GM13976 (cell line): ENCODE measurements around the gene SLC12A7.
A peak's percentile ranks its signal among the peaks of the same experiment; 100 is the strongest.

ENCODE experiments used
- DNase-seq: peaks from one replicate; pipeline ENCODE4 v3.0.0; 2012; ENCODE audit warnings: low spot score
- in situ Hi-C: fragments of 300-500 bp; cut with MboI; formaldehyde crosslinking; loops from one replicate; pipeline ENCODE4 v1.12.0; 2022; ENCODE audit warnings: low sequenced_read_pairs, mixed read lengths, inconsistent platforms; ENCODE audit not compliant: unreplicated experiment
- TF ChIP-seq, protein P1 (sequence below): IDR thresholded peaks from 2 replicates; pipeline ENCODE4 v1.5.1; 2012; ENCODE audit warnings: borderline replicate concordance, mild to moderate bottlenecking; ENCODE audit not compliant: insufficient read depth; ENCODE audit errors: extremely low read depth, missing control alignments, control extremely low read depth

SLC12A7 gene

DNA sequence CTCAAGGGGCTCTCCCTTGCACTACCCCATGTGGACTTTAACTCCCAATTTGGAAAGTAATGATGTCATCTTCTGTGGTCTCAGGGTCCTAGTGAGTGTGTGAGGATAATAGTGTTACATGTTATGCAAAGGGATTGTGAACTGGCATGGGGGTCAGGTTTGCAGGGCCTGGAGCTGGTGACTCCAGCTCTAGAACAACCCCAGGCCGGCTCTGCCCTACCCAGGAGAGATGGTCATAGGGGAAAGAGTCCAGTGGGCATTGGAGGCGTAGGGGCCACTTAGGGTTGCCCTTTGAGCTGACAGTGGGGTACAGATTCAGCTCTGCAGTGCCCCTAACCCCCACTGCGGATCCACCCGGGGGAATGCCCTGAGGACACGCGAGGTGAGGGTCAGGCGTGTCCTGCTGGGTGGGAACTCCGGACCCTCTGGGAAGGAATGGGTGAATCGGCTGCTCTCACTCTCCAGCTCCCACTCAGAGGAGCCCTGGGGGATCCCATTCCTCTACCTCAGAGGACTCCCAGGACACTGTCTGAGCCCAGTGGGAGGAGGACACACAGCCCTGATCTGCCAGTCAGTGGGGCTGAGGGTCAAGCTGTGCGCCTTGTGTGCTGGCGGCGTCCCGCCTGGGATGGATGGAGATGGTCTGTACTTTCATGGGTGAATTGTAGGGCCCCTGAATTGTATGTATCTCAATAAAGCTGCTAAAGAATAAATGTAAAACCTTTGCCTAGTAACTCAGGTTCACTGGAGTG is 105.8 kb downstream of the SLC12A7 start:
- TF ChIP-seq, protein P1, sequence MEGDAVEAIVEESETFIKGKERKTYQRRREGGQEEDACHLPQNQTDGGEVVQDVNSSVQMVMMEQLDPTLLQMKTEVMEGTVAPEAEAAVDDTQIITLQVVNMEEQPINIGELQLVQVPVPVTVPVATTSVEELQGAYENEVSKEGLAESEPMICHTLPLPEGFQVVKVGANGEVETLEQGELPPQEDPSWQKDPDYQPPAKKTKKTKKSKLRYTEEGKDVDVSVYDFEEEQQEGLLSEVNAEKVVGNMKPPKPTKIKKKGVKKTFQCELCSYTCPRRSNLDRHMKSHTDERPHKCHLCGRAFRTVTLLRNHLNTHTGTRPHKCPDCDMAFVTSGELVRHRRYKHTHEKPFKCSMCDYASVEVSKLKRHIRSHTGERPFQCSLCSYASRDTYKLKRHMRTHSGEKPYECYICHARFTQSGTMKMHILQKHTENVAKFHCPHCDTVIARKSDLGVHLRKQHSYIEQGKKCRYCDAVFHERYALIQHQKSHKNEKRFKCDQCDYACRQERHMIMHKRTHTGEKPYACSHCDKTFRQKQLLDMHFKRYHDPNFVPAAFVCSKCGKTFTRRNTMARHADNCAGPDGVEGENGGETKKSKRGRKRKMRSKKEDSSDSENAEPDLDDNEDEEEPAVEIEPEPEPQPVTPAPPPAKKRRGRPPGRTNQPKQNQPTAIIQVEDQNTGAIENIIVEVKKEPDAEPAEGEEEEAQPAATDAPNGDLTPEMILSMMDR: no peak
- in situ Hi-C loops: no loop called here
- DNase-seq: no peak

DNA sequence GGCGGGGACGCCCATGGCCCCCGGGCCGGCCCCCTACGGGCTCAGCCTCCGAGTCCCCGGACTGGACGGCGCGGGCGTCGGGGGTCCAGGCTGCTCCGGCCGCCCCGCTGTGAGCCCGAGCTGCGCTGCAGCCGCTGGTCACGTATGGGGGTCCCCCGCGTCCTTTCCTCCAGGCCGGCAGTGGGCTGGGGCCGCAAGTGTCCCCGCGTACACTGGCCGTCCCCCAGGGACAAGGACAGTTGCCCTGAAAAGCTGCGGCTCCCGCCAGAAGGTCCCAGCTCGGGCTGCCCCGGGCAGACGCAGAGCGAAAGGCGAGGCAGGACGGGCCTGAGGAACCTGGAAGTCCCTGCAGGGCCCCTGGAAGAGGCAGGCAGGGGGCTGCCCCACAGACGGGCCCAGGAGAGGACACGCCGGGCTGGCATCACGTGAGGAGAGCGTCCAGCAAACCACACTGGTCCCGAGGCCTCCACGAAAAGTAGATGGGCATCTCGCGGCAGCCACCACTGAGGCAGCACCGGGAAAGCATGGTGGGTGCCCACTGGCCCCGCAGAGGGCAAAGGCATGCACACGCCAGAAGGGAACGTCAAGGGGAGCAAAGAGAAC is 106.5 kb downstream of the SLC12A7 start:
- in situ Hi-C loops: no loop called here
- TF ChIP-seq, protein P1: no peak
- no peak for DNase-seq

DNA sequence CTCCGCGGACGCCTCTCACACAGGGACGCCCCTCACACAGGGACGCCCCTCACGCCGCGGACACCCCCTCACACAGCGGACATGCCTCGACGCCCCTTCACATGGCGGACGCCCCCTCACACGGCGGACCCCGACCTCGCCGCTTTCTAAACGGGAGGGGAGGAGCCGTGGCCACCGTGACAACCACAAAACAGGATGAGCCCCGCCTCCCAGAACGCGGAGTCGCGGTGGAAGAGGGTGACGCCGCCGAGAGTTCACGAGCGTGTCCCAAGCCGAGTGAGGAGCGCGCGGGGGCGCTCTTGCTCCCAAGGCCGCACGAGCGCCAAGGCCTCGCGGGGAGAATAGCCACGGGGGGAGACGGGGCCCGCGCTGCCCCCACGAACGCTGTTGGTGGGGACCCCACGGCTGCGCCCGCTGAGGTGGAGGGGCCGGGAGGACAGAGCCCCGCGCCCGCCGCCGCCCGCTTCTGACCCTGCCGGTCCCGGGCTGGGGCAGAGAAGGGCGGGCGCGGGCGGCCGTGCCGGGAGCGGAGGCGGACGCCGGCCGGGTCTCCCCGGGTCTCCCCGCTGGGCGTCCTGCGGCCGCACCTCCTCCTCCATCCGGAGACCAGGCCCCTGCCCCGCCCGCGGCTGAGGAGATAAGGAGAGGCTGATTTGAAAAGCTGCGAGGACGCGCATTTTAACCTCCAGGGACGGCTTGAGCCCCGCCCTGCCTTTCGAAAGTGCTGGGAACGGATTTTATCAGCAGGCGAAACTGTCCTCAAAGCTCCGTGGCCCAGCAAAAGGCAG is 107.2 kb downstream of the SLC12A7 start:
- in situ Hi-C loops: no loop called here
- DNase-seq: no peak
- TF ChIP-seq, protein P1: peak; percentile 43

DNA sequence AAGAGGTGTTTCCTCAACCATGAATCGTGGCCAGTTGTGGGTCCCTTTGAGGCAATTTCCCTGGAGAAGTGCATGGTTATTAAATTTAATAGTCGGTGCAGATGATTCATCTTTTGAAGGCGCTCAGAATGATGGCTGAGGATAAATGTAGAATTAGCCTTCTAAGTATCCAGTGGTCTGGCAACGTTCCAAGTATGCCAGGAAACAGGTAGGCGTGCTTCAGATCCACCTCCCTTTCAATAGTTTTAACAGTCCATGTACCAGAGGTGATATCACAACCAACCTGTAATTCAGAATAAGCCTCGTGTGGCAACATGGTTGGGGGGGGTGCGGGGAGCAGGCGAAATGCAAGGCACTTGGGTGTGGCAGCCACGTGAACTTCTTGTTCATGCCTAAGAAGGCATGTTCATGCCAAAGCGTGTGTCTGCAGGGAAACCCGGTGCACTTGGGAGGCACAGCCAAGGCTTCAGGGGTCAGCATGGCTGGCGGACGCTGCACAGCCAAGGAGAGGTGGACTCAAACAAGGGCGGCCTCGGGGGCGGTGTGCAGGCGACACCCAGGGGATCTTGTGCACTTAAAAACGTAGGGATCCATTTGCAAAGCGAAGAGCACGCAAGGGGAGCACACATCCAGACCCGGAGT is 108.4 kb downstream of the SLC12A7 start:
- TF ChIP-seq, protein P1: no peak
- DNase-seq: no peak
- in situ Hi-C loops: no loop called here

DNA sequence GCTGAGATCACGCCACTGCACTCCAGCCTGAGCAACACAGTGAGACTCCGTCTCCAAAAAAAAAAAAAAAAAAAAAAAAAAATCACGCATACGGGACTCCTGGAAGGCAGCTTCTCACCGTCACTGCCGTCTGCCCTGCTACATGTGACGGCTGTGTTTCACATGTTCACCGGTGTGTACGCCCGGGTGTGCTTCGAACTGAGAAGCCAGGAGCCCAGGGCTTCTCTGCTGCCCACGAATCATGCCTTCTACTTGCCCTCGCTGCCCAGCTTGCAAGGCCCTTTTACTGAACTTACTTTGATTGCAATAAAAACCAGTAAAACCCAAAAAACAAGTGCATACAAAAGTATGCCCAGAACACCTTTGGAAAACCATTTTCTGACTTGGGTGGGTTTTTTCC is 109.0 kb downstream of the SLC12A7 start:
- TF ChIP-seq, protein P1: no peak
- DNase-seq: no peak
- in situ Hi-C loops: no loop called here

DNA sequence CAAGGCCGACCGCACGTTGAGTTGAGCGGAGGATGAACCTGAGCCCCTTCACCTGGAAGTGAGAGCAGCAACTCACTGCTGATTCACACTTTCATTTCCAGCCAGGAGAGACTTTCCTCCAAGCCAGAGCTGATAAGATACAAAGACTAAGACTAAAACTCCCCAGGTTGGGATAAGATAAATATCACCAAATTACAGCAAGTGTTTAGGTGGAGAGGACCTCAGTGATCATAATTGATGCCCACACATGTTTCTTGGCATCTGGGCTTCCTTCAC is 109.7 kb downstream of the SLC12A7 start:
- in situ Hi-C loops: no loop called here
- no peak for DNase-seq
- TF ChIP-seq, protein P1: no peak
